H4 (cell line): ENCODE results near the gene CAPN11. TPM values are rescaled to one million over a fixed set of nuclear protein-coding genes. Genes with fewer than 3 reads are reported as not detected.

Source experiments
- DNase-seq: peaks from one replicate; pipeline ENCODE4 v3.0.0-alpha.2; 2015; ENCODE audit warnings: low spot score
- total RNA-seq: library from RNA; depleted of rRNA; stranded (reverse); fragments of >200 nt; shearing (Covaris generic); gene quantifications from 2 replicates; pipeline ENCODE4 v1.2.3, GENCODE V29; 2014; rRNA removed

CAPN11 gene
- total RNA-seq = not detected in 2 replicates

- no peak for DNase-seq
These were observed at the start of gene CAPN11 for GRCh38 chr6:44158770-44159228. Gene CAPN11, plus strand, starts transcription at chr6:44158820. Its CDS starts 29 bp downstream, at chr6:44158849.

- DNase-seq = no peak
These were observed 49.4 kb upstream of the CAPN11 start for GRCh38 chr6:44109212-44109611.

DNA sequence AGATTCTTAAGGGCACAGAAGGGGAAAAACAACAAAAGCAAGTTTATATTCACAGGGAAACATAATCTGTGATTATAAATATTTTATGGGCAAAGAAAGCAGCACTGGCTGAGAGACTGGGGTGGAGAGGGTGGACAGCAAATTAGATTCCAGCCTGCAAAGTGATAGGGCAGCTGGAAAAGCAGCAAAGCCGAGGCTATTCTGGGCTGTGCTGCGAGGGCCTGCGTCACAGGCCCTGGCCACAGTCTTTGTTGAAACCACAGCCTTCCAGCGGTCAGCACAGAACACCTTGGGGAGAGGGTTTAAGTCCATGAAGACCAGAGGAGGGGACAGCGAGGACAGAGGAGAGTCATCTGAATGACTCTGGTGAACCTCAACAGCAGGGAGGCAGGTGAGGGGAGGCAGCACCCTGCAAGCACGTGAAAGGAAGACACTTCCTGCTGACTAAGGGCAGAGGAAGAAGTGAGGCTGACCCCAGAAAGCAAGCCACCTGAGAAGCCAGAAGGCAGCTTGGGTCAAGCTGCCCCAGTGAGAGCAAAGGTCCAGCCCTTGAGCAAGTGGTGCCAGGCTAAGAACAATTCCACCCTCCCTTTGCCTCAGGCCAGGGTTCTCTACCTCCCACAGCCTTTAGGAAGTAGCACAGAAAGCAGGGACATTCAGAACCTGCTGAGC lies 48.5 kb upstream of the CAPN11 start:
- DNase-seq = no peak

DNA sequence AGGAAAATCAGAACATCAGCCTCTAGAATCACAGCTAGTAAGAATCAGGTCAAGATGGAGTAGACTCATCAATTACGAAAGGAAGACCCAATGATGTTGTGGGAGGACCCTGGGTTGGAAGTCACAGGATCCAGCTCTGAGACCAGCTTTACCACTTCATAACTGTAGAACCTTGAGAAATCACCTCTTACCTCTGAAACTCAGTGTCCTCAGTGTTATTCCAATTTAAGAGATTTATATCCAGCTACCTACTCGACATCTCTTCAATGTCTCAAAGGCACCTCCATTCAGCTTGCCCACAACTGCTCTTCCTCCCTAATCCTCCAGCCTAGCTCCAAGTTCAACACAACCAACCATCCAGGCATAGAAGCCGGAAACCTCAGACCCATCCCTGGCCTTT lies 47.7 kb upstream of the CAPN11 start:
- DNase-seq = no peak

GRCh38 chr6:44111434-44112417 lies 46.9 kb upstream of the CAPN11 start:
- DNase-seq = no peak

- DNase-seq = no peak
These were observed 45.2 kb upstream of the CAPN11 start for GRCh38 chr6:44113414-44113813.

DNA sequence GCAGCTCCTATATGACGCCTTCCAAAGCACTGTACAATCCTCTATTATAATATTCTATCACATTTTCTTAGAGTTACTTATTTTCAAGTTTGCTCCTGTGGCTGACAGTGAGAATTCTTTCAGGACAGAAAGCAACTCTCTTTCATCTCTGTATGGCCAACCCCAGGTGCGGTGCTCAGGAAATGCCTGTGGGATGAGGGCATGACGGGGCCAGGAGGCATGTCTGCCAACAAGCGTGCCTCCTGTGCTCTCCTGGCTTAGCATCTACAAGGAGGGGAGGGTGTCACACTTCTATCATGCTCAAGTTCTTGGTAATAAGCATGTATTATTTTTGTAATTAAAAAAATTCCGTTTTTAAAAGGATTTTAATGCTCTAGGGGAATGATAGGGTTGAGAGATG lies 42.8 kb upstream of the CAPN11 start:
- DNase-seq = peak; percentile 74

GRCh38 chr6:44116641-44117382 lies 41.8 kb upstream of the CAPN11 start:
- DNase-seq = peak; percentile 81

DNA sequence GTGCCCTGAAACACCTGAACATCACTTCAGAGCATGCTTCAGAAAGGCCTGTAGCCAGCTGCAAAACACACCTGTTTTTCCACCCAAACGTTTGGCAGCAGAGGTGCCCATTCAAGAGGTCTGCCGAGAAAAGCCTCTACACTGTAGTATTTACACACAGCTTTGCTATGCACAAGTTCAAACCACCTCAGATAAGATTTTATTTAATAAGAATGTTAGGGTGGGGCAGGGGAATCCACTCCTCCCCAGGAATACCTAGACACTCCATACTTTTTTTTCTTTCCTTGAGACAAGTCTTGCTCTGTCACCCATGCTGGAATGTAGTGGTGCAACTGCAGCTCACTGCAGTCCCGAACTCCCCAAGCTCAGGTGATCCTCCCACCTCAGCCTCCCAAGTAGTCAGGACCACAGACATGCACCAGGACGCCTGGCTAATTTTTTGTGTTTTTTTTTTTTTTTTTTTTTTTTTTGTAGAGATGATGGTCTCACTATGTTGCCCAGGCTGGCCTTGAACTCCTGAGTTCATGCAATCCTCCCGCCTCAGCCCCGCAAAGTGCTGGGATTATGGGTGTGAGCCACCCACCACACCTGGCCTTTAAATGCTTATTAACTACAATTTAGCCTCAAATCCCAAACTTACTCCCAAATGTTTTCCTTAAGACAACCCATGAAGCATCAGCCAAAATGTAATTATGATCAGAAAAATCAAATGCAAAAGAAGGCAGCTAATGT lies 41.1 kb upstream of the CAPN11 start:
- DNase-seq = no peak

DNA sequence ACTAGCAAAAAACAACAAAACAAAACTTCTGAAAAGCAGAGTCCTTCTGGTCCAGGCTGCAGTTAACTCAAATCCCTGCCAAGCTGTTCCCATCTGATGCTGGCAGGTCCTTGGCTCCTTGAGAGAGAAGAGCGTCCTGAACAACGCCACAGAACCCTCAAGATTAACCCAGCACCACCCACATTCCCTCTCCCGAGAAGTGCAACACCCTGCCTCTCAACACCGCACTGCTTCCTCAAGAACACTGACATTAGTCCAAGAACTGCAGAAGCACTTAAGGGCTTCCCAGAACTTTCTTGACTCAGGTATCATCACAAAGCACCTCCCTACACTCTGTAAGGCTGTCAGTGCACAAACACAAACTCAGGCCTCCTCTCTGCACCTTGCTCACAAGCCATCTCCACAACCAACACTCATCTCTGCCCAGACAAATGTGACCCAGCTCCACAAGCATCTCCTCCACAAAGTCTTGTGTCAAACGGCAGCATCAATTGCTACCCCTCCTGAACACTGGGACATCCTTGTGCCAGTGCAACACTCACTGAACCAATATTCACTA lies 38.8 kb upstream of the CAPN11 start:
- no peak for DNase-seq

DNA sequence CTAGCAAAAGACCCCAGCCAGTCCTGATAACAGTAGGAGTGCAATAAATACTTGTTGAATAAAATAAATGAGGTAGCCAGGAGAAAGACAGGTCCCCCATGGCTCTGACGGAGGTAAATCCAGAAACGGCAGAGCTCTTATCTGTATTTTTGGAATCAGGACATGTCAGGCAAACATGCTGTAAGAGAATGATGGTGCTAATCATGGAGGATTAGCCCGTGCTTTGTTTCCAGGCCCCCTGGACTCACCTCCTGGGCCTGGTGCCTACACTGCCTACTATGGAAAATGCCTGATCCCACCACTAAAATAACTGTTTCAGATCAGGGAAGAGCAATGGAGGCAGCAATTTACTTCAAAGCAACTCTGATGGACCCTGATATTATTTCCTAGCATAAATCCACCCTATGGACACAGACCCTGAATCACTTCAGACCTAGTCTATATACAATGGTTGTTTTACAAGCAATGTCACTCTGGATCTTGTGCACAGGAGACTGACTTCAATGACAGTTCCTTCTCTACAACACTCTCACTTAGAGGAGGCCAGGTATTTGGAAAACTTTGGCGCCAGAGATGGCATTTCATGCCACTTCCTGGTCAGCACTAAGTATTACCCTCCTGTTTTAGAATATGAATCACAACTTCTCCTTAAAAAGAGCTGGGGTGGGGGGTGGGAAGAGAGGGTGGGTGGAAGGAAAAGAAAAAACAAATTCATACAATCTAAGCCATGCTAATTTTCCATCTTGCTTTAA lies 37.8 kb upstream of the CAPN11 start:
- no peak for DNase-seq

DNA sequence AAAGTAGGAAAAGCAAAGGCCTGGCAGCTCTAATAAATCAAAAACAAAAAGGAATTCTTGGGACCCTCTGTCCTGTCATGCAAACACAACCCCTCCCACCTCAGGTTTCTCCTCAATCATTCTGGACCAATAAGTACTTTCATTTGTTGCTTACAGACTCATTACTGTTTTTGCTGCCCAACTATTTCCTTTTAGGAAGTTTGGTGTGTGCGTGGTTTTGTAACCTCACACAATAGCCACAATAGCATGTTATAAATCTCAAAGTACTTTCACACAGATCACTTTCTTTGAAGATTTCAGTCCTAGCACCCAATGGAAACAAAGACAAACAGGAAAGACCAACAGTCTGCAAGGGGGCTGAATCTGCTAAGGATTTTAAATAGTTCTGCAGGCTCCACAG lies 35.8 kb upstream of the CAPN11 start:
- DNase-seq = no peak

DNA sequence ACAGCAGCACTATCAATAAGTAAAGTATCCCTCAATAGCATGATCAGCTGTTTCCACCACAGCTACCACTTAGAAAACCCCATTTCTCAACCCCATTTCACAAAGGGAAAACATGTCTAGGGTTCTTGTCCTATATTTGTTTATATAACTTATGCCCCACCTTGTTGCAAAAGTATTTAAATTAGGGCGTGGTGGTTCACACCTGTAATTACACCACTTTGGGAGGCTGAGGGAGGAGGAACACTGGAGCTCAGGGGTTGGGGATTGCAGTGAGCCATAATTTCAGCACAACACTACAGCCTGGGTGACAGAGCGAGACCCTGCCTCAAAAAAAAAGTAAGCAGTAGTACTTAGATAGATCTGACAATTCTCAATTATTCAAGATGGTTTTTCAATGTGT lies 35.1 kb upstream of the CAPN11 start:
- no peak for DNase-seq

DNA sequence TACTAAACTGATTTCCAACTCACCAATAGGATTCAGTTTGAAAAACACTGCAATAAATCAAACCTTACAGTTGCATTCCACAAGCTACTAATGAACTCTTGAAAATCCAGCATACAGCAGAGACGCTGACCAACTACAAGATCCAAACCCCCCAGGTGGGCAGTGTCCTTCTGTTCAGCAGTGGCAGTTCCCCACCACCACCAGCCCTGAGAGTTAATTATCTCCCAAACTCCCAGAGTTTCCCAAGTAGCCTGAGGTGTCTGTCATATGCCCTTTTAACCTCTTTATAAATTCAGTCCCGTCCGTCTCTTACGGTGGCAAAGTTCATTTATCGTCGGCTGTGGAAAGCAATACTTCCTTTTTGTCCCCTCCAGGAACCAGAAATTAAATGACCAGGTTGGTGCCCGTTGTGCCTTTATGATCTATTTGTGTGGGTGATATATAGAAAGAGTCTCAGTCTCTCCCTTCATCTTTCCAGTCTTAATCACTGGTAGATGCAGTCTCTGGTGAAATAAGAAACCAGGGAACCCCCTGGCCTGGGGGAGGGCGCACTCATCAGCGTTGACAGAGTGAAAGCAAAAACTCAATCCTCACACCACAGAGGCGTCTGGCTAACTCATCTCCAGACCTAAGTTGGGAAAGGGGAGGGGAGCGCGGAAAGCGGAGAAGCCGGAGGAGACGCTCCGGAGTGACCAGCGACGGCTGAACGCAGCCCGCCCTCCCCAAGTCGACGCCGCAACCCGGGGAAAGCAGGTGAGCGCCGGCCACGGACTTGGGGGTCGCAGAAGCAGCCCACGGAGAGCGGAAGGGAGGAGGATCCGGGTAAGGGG lies 32.1 kb upstream of the CAPN11 start:
- DNase-seq = peak; percentile 48

DNA sequence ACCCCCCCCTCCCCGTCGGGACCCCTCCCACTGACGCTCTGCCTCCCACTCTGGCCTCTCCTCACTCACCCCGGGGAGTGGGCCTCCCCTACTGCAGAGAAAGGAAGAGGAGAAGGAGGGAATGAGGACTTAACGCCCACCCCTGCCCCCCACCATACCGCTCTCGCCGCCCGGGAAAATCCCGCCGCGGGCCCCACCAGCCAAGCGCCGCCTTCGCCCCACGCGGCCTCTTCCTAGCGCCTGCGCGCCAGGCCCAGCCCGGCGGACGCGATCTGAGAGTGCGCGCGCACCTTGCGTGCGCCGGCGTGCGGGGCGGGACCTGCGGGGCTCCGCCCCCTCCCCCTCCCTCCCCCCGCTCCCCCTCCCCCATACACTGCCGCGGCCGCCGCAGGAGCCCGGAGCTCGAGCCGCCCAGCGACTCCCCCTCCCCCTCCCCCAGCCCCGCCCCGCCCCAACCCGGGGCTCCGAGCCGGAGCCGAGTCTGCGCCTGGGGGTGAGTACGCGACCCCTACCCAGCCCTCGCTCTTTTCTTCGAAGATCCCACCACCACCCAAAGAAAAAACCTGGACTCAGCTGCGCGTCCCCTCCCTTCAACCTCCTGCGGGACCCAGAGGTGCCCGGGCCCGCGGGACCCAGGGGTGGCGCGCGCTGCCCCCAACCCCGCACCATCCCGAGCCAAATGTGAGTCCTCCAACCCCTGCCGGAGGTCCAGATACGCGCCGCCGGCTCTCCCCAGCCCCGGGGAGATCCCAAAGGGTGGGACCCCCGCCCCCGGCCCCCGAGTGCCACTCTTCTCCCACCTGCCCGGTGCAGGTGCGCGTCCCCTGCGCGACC lies 31.2 kb upstream of the CAPN11 start, which contains the start of the genes MRPL14 and TMEM63B:
TSS of gene MRPL14 (minus strand) at position 267 of the 834 bp plus-strand sequence. CDS start 10,841 bp downstream, outside the sequence.
TSS of gene TMEM63B (plus strand) at position 369 of the 834 bp plus-strand sequence. CDS start 7,031 bp downstream, outside the sequence.
- DNase-seq = peak; percentile 81

GRCh38 chr6:44128020-44128917 lies 30.4 kb upstream of the CAPN11 start:
- no peak for DNase-seq

- no peak for DNase-seq
These were observed 28.7 kb upstream of the CAPN11 start for GRCh38 chr6:44129841-44130322.
